GM12865 (cell line): ENCODE data around the gene PPP2R5B.
A peak's percentile ranks its signal among the peaks of the same experiment; 100 is the strongest.
"Not testable (repeated sequence)": the region's sequence is repeated elsewhere in the genome, so short reads cannot be mapped to it uniquely, and the experiment has no call there.

Experiments used
- DNase-seq: peaks from one replicate; pipeline ENCODE4 v3.0.0; 2010; ENCODE audit warnings: low read depth
- H3K4me3 ChIP-seq: 2 replicates; pipeline ENCODE4 v1.5.1; 2011; ENCODE audit warnings: mild to moderate bottlenecking, low read depth, low read length, control low read depth
- TF ChIP-seq, protein P1 (sequence below): IDR thresholded peaks from 2 replicates; pipeline ENCODE4 v1.5.1; 2011; ENCODE audit warnings: low read length, control low read depth, low read depth, inconsistent platforms; ENCODE audit not compliant: insufficient read depth; ENCODE audit errors: missing control alignments

Gene PPP2R5B

DNA sequence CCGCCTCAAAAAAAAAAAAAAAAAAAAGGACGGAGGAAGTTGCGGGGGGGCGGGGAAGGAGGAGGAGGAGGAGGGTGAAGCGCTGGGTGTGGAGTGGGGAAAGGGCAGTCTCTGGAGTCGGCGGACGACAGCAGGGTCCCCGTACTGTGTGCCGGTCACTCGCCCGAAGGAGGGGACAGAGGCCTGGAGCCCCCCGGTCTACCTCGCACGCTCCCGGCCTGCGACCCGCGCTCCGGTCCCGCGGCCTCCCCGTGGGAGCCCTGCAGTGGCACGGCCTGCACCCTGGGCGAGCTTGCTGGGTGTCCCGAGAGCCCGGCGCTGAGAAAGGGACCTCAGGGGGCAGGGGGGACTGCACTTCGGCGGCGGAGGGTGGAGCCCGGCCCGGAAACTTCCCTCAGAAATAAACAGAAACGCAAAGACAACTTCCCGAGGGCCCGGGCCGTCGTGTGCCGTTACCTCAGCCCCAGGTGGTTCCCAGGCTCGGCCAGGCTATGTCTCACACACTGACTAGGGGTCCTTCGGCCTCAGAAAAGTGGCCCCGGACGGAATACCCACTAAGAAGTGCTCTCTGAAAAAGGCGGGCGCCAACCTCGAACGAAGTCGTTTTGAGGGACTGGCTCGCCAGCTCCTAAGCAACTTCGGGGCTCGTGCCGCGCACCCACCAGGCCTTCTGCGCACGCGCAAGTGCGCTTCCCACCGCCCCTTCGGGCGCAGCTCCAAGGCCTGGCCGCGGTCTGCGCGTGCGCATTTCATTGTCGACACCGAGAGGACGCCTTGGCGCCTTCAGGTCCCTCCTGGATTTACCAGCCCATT is 47.1 kb downstream of the PPP2R5B start, which contains the start of gene MAJIN:
TSS of gene MAJIN (minus strand) at position 688 of the 813 bp plus-strand sequence. CDS start 12,703 bp downstream, outside the sequence.
- H3K4me3 ChIP-seq = peak within 1 kb of the TSS; percentile 67
- TF ChIP-seq, protein P1, sequence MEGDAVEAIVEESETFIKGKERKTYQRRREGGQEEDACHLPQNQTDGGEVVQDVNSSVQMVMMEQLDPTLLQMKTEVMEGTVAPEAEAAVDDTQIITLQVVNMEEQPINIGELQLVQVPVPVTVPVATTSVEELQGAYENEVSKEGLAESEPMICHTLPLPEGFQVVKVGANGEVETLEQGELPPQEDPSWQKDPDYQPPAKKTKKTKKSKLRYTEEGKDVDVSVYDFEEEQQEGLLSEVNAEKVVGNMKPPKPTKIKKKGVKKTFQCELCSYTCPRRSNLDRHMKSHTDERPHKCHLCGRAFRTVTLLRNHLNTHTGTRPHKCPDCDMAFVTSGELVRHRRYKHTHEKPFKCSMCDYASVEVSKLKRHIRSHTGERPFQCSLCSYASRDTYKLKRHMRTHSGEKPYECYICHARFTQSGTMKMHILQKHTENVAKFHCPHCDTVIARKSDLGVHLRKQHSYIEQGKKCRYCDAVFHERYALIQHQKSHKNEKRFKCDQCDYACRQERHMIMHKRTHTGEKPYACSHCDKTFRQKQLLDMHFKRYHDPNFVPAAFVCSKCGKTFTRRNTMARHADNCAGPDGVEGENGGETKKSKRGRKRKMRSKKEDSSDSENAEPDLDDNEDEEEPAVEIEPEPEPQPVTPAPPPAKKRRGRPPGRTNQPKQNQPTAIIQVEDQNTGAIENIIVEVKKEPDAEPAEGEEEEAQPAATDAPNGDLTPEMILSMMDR = no peak
- peak; percentile 96 for DNase-seq

DNA sequence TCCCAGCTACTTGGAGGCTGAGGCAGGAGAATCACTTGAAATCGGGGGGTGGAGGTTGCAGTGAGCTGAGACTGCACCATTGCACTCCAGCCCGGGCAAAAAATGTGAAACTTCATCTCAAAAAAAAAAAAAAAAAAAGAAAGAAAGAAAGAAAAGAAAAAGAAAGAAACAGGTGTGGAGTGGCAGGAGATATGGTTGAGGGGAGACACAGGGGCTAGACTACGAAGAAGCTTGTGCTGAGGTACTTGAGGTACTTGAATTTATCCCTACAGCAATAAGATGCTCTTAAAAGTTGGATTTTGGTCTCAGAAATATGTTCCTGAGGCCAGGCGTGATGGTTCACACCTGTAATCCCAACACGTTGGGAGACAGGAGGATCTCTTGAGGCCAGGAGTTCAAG is 49.6 kb downstream of the PPP2R5B start:
- H3K4me3 ChIP-seq = no peak overlapping the region
- peak; percentile 18 for DNase-seq
- TF ChIP-seq, protein P1 = no peak

DNA sequence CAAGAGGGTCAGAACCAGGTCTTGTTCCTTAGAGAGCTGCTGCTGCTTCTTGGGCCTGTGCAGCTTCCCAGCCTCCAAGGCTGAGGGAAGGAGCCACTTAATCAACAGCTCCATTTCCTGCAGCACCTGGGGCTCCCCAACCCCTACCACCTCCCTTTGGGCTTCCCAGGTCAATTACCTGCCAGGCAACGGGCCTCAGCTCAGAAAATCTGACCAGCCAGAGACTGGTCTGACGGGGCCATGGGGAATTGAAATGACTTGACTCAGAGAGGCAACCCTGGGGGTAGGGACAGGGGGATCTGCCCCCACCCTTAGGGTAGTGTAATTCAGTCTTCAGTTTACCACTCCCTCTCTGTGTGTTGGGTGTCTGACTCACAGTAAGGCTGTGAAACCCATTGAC is 52.2 kb downstream of the PPP2R5B start:
- TF ChIP-seq, protein P1 = no peak
- no peak overlapping the region for H3K4me3 ChIP-seq
- no peak for DNase-seq

DNA sequence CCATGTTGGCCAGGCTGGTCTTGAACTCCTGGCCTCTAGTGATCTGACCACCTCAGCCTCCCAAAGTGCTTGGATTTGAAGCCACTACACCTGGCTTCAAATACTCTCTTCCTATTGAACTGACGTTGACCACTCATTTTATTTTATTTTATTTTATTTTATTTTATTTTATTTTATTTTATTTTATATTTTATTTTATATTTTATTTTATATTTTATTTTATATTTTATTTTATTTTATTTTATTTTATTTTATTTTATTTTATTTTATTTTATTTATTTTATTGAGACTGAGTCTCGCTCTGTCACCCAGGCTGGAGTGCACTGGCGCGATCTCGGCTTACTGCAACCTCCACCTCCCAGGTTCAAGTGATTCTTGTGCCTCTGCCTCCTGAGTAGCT is 58.9 kb downstream of the PPP2R5B start:
- H3K4me3 ChIP-seq, DNase-seq: not testable (repeated sequence)
